Measurements from ENCODE around the gene C1orf216.

- TF ChIP-seq FOXP1 (CRISPR knock-in tag; IDR thresholded peaks at IDR 0.05; ENCODE audit: borderline replicate concordance): no peak
- no peak for TF ChIP-seq ZNF671 (CRISPR knock-in tag; IDR thresholded peaks at IDR 0.05)
- no peak for TF ChIP-seq USF1 (CRISPR knock-in tag; IDR thresholded peaks at IDR 0.05)
- TF ChIP-seq ZNF416 (CRISPR knock-in tag; IDR thresholded peaks at IDR 0.05): no peak
- no peak for TF ChIP-seq ZNF263 (CRISPR knock-in tag; IDR thresholded peaks at IDR 0.05; ENCODE audit: low read depth)
- TF ChIP-seq NFE2L1 (CRISPR knock-in tag; IDR thresholded peaks at IDR 0.05): no peak
- no peak for TF ChIP-seq JUN (CRISPR knock-in tag; IDR thresholded peaks at IDR 0.05)
- TF ChIP-seq CTCF (IDR thresholded peaks at IDR 0.05): no peak
- no peak for TF ChIP-seq CREB1 (CRISPR knock-in tag; IDR thresholded peaks at IDR 0.05)
- no peak for TF ChIP-seq ZNF138 (CRISPR knock-in tag; conservative IDR thresholded peaks at IDR 0.05)
- TF ChIP-seq GTF2I (CRISPR knock-in tag; conservative IDR thresholded peaks at IDR 0.05): no peak
- TF ChIP-seq CBFB (CRISPR knock-in tag; IDR thresholded peaks at IDR 0.05; ENCODE audit: low read depth): no peak
- TF ChIP-seq, protein P1, sequence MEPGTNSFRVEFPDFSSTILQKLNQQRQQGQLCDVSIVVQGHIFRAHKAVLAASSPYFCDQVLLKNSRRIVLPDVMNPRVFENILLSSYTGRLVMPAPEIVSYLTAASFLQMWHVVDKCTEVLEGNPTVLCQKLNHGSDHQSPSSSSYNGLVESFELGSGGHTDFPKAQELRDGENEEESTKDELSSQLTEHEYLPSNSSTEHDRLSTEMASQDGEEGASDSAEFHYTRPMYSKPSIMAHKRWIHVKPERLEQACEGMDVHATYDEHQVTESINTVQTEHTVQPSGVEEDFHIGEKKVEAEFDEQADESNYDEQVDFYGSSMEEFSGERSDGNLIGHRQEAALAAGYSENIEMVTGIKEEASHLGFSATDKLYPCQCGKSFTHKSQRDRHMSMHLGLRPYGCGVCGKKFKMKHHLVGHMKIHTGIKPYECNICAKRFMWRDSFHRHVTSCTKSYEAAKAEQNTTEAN (CRISPR knock-in tag; IDR thresholded peaks at IDR 0.05): no peak
These were observed 11.7 kb downstream of the C1orf216 start for GRCh38 chr1:35706846-35707600.

All from WTC11 (cell line).